Stomach (tissue), 4 donors: ENCODE results near the gene CSGALNACT2.

Experiments used
- EP300 ChIP-seq: sonication (generic); formaldehyde crosslinking; IDR thresholded peaks from one replicate; pipeline ENCODE4 v1.6.1; 2017; ENCODE audit warnings: antibody characterized with exemption
- POLR2A ChIP-seq, 4 donors: fragments of 450-650 bp; IDR thresholded peaks; one replicate each; pipeline ENCODE4 v1.6.1; 2016; ENCODE audit warnings: antibody characterized with exemption in 4 of 4, control low read depth in 2 of 4, mild to moderate bottlenecking in 1 of 4, moderate library complexity in 1 of 4
- POLR2AphosphoS5 ChIP-seq, 3 donors: sonication (generic); formaldehyde crosslinking; IDR thresholded peaks; one replicate each; pipeline ENCODE4 v1.6.1; 2016; ENCODE audit warnings: antibody characterized with exemption in 3 of 3
- TF ChIP-seq, protein P1 (sequence below), 7 experiments: fragments of 450-650 bp in 4 of 7; fragments of 200-600 bp in 3 of 7; sonication (generic) in 3 of 7; IDR thresholded peaks; one replicate each; pipeline ENCODE4 v1.5.1; 2016 to 2019; ENCODE audit warnings: antibody characterized with exemption in 7 of 7, control low read depth in 2 of 7, mild to moderate bottlenecking in 1 of 7

DNA sequence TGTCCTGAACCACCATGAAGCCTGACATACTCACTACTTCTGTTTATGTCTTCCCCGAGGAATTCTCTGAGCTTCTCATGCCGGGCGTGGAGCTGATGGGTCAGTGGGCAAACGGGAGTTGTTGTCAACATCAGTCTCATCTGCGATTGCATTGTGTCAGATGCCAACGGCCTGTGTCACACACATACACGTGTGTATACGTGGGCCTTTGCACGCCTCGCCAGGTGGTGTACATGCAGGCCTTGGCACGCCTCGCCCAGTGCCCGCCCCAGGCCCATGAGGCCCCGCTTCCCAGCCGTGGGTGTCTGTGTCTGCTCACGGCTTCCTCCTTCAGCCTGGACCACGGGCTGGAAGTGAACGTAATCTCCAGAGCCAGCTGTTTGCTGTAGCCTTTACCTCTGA is 7.5 kb upstream of the CSGALNACT2 start:
- TF ChIP-seq POLR2A (IDR thresholded peaks at IDR 0.05) (no peak), POLR2AphosphoS5 (IDR thresholded peaks at IDR 0.05) (no peak), EP300 (no peak)
- TF ChIP-seq, protein P1, sequence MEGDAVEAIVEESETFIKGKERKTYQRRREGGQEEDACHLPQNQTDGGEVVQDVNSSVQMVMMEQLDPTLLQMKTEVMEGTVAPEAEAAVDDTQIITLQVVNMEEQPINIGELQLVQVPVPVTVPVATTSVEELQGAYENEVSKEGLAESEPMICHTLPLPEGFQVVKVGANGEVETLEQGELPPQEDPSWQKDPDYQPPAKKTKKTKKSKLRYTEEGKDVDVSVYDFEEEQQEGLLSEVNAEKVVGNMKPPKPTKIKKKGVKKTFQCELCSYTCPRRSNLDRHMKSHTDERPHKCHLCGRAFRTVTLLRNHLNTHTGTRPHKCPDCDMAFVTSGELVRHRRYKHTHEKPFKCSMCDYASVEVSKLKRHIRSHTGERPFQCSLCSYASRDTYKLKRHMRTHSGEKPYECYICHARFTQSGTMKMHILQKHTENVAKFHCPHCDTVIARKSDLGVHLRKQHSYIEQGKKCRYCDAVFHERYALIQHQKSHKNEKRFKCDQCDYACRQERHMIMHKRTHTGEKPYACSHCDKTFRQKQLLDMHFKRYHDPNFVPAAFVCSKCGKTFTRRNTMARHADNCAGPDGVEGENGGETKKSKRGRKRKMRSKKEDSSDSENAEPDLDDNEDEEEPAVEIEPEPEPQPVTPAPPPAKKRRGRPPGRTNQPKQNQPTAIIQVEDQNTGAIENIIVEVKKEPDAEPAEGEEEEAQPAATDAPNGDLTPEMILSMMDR (IDR thresholded peaks at IDR 0.05): no peak
